Tibial nerve (tissue), 4 donors: Measurements from ENCODE around the gene SOD3. TPM values are rescaled to one million over a fixed set of nuclear protein-coding genes. Genes with fewer than 3 reads are reported as not detected.

Experiments
- DNase-seq, 2 donors: peaks; one replicate each; pipeline ENCODE4 v3.0.0-alpha.2; 2019; ENCODE audit warnings: low spot score in 2 of 2
- H3K27ac ChIP-seq, 4 donors: fragments of 200-600 bp; sonication (generic) in 3 of 4; one replicate each; pipeline ENCODE4 v1.5.1; 2017 to 2019; ENCODE audit warnings: mild to moderate bottlenecking in 1 of 4
- H3K27me3 ChIP-seq, 2 donors: fragments of 200-600 bp; sonication (generic) in 1 of 2; one replicate each; pipeline versions ENCODE4 v1.5.1 to v1.6.0; 2017 to 2019
- H3K36me3 ChIP-seq, 3 donors: fragments of 200-600 bp; sonication (generic); one replicate each; pipeline ENCODE4 v1.5.1; 2018 to 2019
- H3K4me1 ChIP-seq, 4 donors: fragments of 200-600 bp; sonication (generic) in 3 of 4; one replicate each; pipeline ENCODE4 v1.5.1; 2017 to 2019
- H3K4me3 ChIP-seq, 4 donors: fragments of 200-600 bp; sonication (generic) in 3 of 4; one replicate each; pipeline ENCODE4 v1.5.1; 2017 to 2019; ENCODE audit warnings: mild to moderate bottlenecking in 1 of 4, moderate library complexity in 1 of 4
- H3K9me3 ChIP-seq, 4 donors: fragments of 200-600 bp; sonication (generic) in 3 of 4; one replicate each; pipeline ENCODE4 v1.5.1; 2017 to 2019
- CTCF ChIP-seq, 5 experiments: fragments of 200-600 bp in 3 of 5; fragments of 450-650 bp in 2 of 5; sonication (generic) in 3 of 5; IDR thresholded peaks; one replicate each; pipeline ENCODE4 v1.5.1; 2016 to 2019; ENCODE audit warnings: antibody characterized with exemption in 5 of 5, mild to moderate bottlenecking in 3 of 5, moderate library complexity in 2 of 5
- EP300 ChIP-seq, 2 donors: sonication (generic); formaldehyde crosslinking; IDR thresholded peaks; one replicate each; pipeline ENCODE4 v1.6.1; 2017; ENCODE audit warnings: antibody characterized with exemption in 2 of 2, mild to moderate bottlenecking in 1 of 2
- POLR2A ChIP-seq, 2 donors: fragments of 450-650 bp; IDR thresholded peaks; one replicate each; pipeline ENCODE4 v1.6.1; 2017; ENCODE audit warnings: antibody characterized with exemption in 2 of 2, mild to moderate bottlenecking in 2 of 2, moderate library complexity in 2 of 2
- WGBS, 2 donors: methylation state at CpG; one replicate each; pipeline ENCODE4 v1.1.5; 2018; 5-methylcytosine and 5-hydroxymethylcytosine counted together
- total RNA-seq, 4 donors: library from RNA; depleted of rRNA; stranded (reverse); fragments of >200 nt; gene quantifications; one replicate each; pipeline ENCODE4 v1.1.0, GENCODE V29; 2016

Gene SOD3
- total RNA-seq, 4 donors from 2014 or later: 208 to 359 (median 326) TPM

- Histone ChIP-seq H3K27ac (peak overlapping the region in 2 of 4 donors; percentile 44 to 79), H3K36me3 (no peaks in the 10 kb centered on the region), H3K4me3 (no peak overlapping the region), H3K4me1 (peaks cover 0 to 12% (median 6%) of the 10 kb centered on the region in 4 donors), H3K9me3 (no peaks in the 10 kb centered on the region), H3K27me3 (no peaks in the 10 kb centered on the region)
- TF ChIP-seq CTCF (IDR thresholded peaks at IDR 0.05): no peak
- no peak for TF ChIP-seq EP300 (IDR thresholded peaks at IDR 0.05)
- no peak for TF ChIP-seq POLR2A (IDR thresholded peaks at IDR 0.05)
- DNase-seq: no peak
- WGBS, 2 donors: 41 to 54% methylated on average over 3 of the region's 3 CpGs
These were observed 25.3 kb upstream of the SOD3 start for GRCh38 chr4:24770032-24770584.

GRCh38 chr4:24770667-24771066 lies 24.7 kb upstream of the SOD3 start:
- H3K4me3 ChIP-seq: no peak overlapping the region
- no peak for TF ChIP-seq CTCF (IDR thresholded peaks at IDR 0.05)
- TF ChIP-seq POLR2A (IDR thresholded peaks at IDR 0.05): no peak
- TF ChIP-seq EP300 (IDR thresholded peaks at IDR 0.05): no peak
- H3K27me3 ChIP-seq: no peaks in the 10 kb centered on the region
- no peaks in the 10 kb centered on the region for H3K36me3 ChIP-seq
- WGBS, 2 donors: 85 to 92% methylated on average over 4 of the region's 4 CpGs
- no peaks in the 10 kb centered on the region for H3K9me3 ChIP-seq
- no peak for DNase-seq
- H3K27ac ChIP-seq: peak overlapping the region in 2 of 4 donors; percentile 44 to 79
- H3K4me1 ChIP-seq: peaks cover 0 to 12% (median 6%) of the 10 kb centered on the region in 4 donors

- H3K36me3 ChIP-seq: no peaks in the 10 kb centered on the region
- no peak overlapping the region for H3K27ac ChIP-seq
- H3K9me3 ChIP-seq: no peaks in the 10 kb centered on the region
- no peak for DNase-seq
- WGBS, 2 donors: 67 to 68% methylated on average over 4 of the region's 4 CpGs
- no peak overlapping the region for H3K4me3 ChIP-seq
- H3K27me3 ChIP-seq: no peaks in the 10 kb centered on the region
- H3K4me1 ChIP-seq: peaks cover 0 to 12% (median 6%) of the 10 kb centered on the region in 4 donors
- TF ChIP-seq EP300 (IDR thresholded peaks at IDR 0.05) (no peak), CTCF (IDR thresholded peaks at IDR 0.05) (no peak), POLR2A (IDR thresholded peaks at IDR 0.05) (no peak)
These were observed 24.1 kb upstream of the SOD3 start for GRCh38 chr4:24771241-24771640.

- Histone ChIP-seq H3K4me1 (peaks cover 0 to 12% (median 6%) of the 10 kb centered on the region in 4 donors), H3K9me3 (no peaks in the 10 kb centered on the region), H3K27ac (no peak overlapping the region), H3K4me3 (no peak overlapping the region), H3K36me3 (no peaks in the 10 kb centered on the region), H3K27me3 (no peaks in the 10 kb centered on the region)
- no peak for DNase-seq
- 90 to 92% methylated on average over 5 of the region's 5 CpGs for WGBS, 2 donors
- TF ChIP-seq EP300 (IDR thresholded peaks at IDR 0.05) (no peak), CTCF (IDR thresholded peaks at IDR 0.05) (no peak), POLR2A (IDR thresholded peaks at IDR 0.05) (no peak)
These were observed 23.2 kb upstream of the SOD3 start for GRCh38 chr4:24772061-24772705.

- H3K9me3 ChIP-seq: no peaks in the 10 kb centered on the region
- DNase-seq: no peak
- WGBS, 2 donors: 84 to 91% methylated on average over 6 of the region's 6 CpGs
- TF ChIP-seq POLR2A (IDR thresholded peaks at IDR 0.05) (no peak), EP300 (IDR thresholded peaks at IDR 0.05) (no peak), CTCF (IDR thresholded peaks at IDR 0.05) (no peak)
- H3K27ac ChIP-seq: no peak overlapping the region
- H3K36me3 ChIP-seq: no peaks in the 10 kb centered on the region
- peaks cover 0 to 18% (median 9%) of the 10 kb centered on the region in 4 donors for H3K4me1 ChIP-seq
- H3K4me3 ChIP-seq: no peak overlapping the region
- no peaks in the 10 kb centered on the region for H3K27me3 ChIP-seq
These were observed 22.4 kb upstream of the SOD3 start for GRCh38 chr4:24772952-24773351.
